CD4-positive, alpha-beta memory T cell (primary cell): ENCODE data around the gene DGUOK. TPM values are rescaled to one million over a fixed set of nuclear protein-coding genes. Genes with fewer than 3 reads are reported as not detected.
A peak's percentile ranks its signal among the peaks of the same experiment; 100 is the strongest.

ENCODE experiments used
- CTCF ChIA-PET: fragments of 350-600 bp; sonication (Branson Sonifier 250); formaldehyde crosslinking; loops from one replicate; lab custom pipeline; 2021; ENCODE audit warnings: inconsistent platforms; ENCODE audit not compliant: partially characterized antibody; lab: Charles Lee
- POLR2A ChIA-PET: fragments of 350-600 bp; sonication (Branson Sonifier 250); formaldehyde crosslinking; loops from one replicate; lab custom pipeline; 2021; ENCODE audit not compliant: partially characterized antibody; lab: Charles Lee
- DNase-seq, 5 donors: peaks; one replicate each; pipeline versions ENCODE4 v3.0.0 to v3.0.0-alpha.2; 2020 to 2022; ENCODE audit warnings: mixed read lengths in 1 of 5
- H3K27ac ChIP-seq: one replicate; pipeline ENCODE4 v1.7.0; 2013; ENCODE audit warnings: low read depth, low read length
- H3K27me3 ChIP-seq: 2 replicates; pipeline ENCODE4 v1.7.0; 2013; ENCODE audit warnings: mild to moderate bottlenecking, low read length, moderate library complexity; ENCODE audit not compliant: insufficient read depth
- H3K36me3 ChIP-seq: 2 replicates; pipeline ENCODE4 v1.7.0; 2013; ENCODE audit warnings: mild to moderate bottlenecking, low read length, moderate library complexity; ENCODE audit not compliant: insufficient read depth
- H3K4me1 ChIP-seq: 2 replicates; pipeline ENCODE4 v1.7.0; 2013; ENCODE audit warnings: mild to moderate bottlenecking, low read length, moderate library complexity; ENCODE audit not compliant: insufficient read depth
- H3K4me3 ChIP-seq, 2 donors: one replicate each; pipeline ENCODE4 v1.7.0; 2013; ENCODE audit warnings: low read length in 2 of 2, mild to moderate bottlenecking in 1 of 2
- H3K9me3 ChIP-seq, 2 donors: one replicate each; pipeline ENCODE4 v1.7.0; 2013; ENCODE audit warnings: low read length in 2 of 2, control low read depth in 1 of 2; ENCODE audit not compliant: control insufficient read depth in 1 of 2
- H3K27ac Mint-ChIP-seq, 7 donors: one replicate each; pipeline ENCODE4 v1.8.0; 2020 to 2021; ENCODE audit warnings: mixed read lengths in 7 of 7, mild to moderate bottlenecking in 6 of 7, inconsistent platforms in 3 of 7, moderate library complexity in 3 of 7
- H3K27me3 Mint-ChIP-seq, 2 donors: one replicate each; pipeline ENCODE4 v1.8.0; 2020 to 2021; ENCODE audit warnings: mixed read lengths in 2 of 2
- H3K36me3 Mint-ChIP-seq, 2 donors: one replicate each; pipeline ENCODE4 v1.8.0; 2020 to 2021; ENCODE audit warnings: mixed read lengths in 2 of 2, inconsistent platforms in 1 of 2, mild to moderate bottlenecking in 1 of 2
- H3K4me1 Mint-ChIP-seq, 4 donors: one replicate each; pipeline ENCODE4 v1.8.0; 2020 to 2021; ENCODE audit warnings: mixed read lengths in 4 of 4, mild to moderate bottlenecking in 1 of 4
- H3K4me3 Mint-ChIP-seq, 8 donors: one replicate each; pipeline ENCODE4 v1.8.0; 2020 to 2021; ENCODE audit warnings: mixed read lengths in 8 of 8, mild to moderate bottlenecking in 7 of 8, moderate library complexity in 6 of 8, inconsistent platforms in 3 of 8
- H3K9me3 Mint-ChIP-seq, 8 donors: one replicate each; pipeline ENCODE4 v1.8.0; 2020 to 2021; ENCODE audit warnings: mixed read lengths in 8 of 8, mild to moderate bottlenecking in 5 of 8, inconsistent platforms in 3 of 8, moderate library complexity in 1 of 8
- intact Hi-C: fragments of 100-400 bp; cut with micrococcal nuclease; formaldehyde crosslinking; loops from one replicate; pipeline ENCODE4 v1.15.1; 2023
- polyA plus RNA-seq, 2 donors: library from polyadenylated mRNA; unstranded; fragments of 300-500 nt; fragmentation: Illumina TruSeq; gene quantifications; one replicate each; pipeline ENCODE4 v1.2.3, GENCODE V29; 2021
- total RNA-seq, 2 experiments: library from RNA; stranded (reverse); gene quantifications; one replicate each; pipeline ENCODE4 v1.2.3, GENCODE V29; 2021

The DGUOK gene
- total and polyA plus RNA-seq, 4 experiments from 2014 or later: 52.2 to 199 (median 120) TPM

DNA sequence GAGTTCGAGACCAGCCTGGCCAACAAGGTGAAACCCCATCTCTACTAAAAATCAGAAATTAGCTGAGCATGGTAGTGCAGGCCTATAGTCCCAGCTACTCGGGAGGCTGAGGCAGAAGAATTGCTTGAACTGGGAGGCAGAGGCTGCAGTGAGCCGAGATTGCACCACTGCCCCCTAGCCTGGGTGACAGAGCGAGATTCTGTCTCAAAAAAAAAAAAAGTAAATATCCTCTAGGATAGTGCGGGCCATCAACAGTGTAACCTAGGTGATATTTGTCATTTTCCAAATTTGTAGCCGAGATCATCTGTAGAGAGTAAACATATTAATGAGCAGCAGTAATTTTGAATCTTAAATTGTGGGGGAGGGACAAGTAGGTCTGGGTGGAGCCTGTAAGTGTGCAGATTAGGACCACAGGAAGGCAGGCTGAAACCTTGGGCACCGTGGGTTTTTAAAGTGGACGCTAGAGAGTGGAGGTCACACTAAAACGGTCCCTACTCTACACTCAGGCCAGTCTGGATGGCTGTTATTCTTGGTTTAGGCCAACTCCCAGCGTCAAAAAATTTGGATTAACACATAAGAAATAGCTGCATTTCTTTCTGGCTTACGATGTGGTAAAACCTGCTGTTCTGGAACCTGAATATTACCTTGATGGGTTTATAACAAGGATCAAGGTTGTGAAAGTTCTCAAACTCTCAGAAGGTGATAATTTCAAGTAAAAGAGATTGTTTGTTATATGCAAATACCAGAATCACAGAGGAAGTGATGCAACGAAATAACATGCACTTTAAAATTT, 35.3 kb downstream of the DGUOK start:
- H3K4me1 Mint-ChIP-seq: peaks cover 12 to 30% (median 16%) of the 10 kb centered on the region in 4 donors
- H3K27ac ChIP-seq: no peak overlapping the region
- H3K36me3 Mint-ChIP-seq: peaks cover 38 to 40% of the 10 kb centered on the region in 2 donors
- H3K27me3 ChIP-seq: no peaks in the 10 kb centered on the region
- peaks cover 0 to 8% (median 3%) of the 10 kb centered on the region in 8 donors for H3K9me3 Mint-ChIP-seq
- H3K27me3 Mint-ChIP-seq: no peaks in the 10 kb centered on the region
- no peaks in the 10 kb centered on the region for H3K9me3 ChIP-seq
- intact Hi-C loops: no loop called here
- peaks cover 25% of the 10 kb centered on the region for H3K36me3 ChIP-seq
- no peak for DNase-seq
- no peak overlapping the region for H3K4me3 ChIP-seq
- ChIA-PET POLR2A (no interaction called here), CTCF (interaction anchor here (0.9 kb wide), 1 partner anchor 94 kb away, joined by 3 read pairs; no protein-coding TSS in a partner anchor)
- H3K27ac Mint-ChIP-seq: peak overlapping the region in 2 of 7 donors; percentile 54 to 59
- H3K4me1 ChIP-seq: peaks cover 6% of the 10 kb centered on the region
- no peak overlapping the region for H3K4me3 Mint-ChIP-seq

DNA sequence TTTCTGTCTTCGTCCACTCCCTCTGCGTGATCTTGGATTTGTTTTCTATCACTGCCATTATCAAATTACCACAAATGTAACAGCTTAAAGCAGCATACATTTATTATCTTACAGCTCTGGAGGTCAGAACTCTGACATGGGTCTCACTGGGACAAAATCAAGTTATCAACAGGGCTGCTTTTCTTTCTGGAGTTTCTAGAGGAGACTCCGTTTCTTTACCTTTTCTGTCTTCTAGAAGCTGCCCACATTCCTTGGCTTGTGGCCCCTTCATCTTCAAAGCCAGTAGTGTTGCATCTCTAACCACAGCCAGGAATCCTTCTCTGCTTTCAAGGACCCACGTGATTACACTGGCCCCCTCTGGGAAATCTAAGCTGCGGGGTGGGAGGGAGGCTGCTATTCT, 36.1 kb downstream of the DGUOK start:
- Mint-ChIP-seq H3K9me3 (peaks cover 0 to 8% (median 3%) of the 10 kb centered on the region in 8 donors), H3K27ac (peak overlapping the region in 2 of 7 donors; percentile 1 to 19), H3K4me1 (peaks cover 14 to 32% (median 16%) of the 10 kb centered on the region in 4 donors), H3K36me3 (peaks cover 33 to 36% of the 10 kb centered on the region in 2 donors), H3K4me3 (no peak overlapping the region), H3K27me3 (no peaks in the 10 kb centered on the region)
- intact Hi-C loops: no loop called here
- ChIA-PET POLR2A (no interaction called here), CTCF (no interaction called here)
- H3K9me3 ChIP-seq: no peaks in the 10 kb centered on the region
- peaks cover 6% of the 10 kb centered on the region for H3K4me1 ChIP-seq
- peaks cover 18% of the 10 kb centered on the region for H3K36me3 ChIP-seq
- no peaks in the 10 kb centered on the region for H3K27me3 ChIP-seq
- no peak for DNase-seq
- no peak overlapping the region for H3K27ac ChIP-seq
- no peak overlapping the region for H3K4me3 ChIP-seq

DNA sequence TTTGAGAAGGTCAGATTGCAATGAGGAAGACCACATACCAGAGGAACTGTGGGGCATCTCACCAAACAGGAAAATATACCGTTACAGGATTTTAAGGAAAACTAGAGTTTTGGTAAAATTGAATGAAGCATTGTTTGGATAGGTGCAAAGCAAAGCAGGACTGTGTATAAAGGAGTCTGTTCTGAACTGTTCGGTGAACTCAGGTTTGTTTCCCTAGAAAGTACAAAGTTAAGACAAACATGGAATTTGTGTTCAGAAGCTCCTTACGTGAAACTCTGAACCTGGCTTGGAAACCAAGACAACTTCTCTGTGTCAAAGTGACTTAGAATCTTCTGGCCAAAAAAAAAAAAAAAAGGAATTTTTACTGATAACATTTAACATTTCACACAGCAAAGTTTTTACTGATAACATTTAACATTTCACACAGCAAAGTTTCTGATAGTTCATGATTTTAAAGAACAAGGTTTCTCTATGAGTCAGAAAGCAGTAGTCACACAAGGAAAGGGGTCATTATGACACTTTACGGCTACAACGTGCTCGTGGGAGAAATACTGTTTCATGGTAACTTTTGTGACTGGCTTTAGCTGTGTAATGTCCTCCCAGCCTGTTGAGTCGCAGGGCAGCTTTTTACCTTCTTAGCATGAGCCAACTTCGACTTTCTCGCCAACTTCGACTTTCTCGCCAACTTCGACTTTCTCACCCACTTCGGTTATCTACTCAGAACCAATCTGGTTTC, 36.9 kb downstream of the DGUOK start:
- intact Hi-C loops: loop anchor here (2.0 kb wide), 1 partner anchor 15 kb away; no protein-coding TSS in a partner anchor

GRCh38 chr2:73964223-73964622, 37.5 kb downstream of the DGUOK start:
- Histone ChIP-seq H3K4me1 (peaks cover 6% of the 10 kb centered on the region), H3K4me3 (no peak overlapping the region), H3K9me3 (no peaks in the 10 kb centered on the region), H3K27ac (no peak overlapping the region), H3K36me3 (peaks cover 4% of the 10 kb centered on the region), H3K27me3 (no peaks in the 10 kb centered on the region)
- Mint-ChIP-seq H3K4me1 (peaks cover 14 to 36% (median 20%) of the 10 kb centered on the region in 4 donors), H3K36me3 (peaks cover 19 to 22% of the 10 kb centered on the region in 2 donors), H3K9me3 (peaks cover 0 to 8% (median 3%) of the 10 kb centered on the region in 8 donors), H3K27ac (peak overlapping the region in 6 of 7 donors; percentile 0 to 83 (median 50)), H3K27me3 (no peaks in the 10 kb centered on the region), H3K4me3 (peak overlapping the region in 7 of 8 donors; percentile 5 to 73 (median 52))
- DNase-seq: no peak
- POLR2A ChIA-PET: interaction anchor here (1.3 kb wide), 1 partner anchor 15 kb away, joined by 4 read pairs; no protein-coding TSS in a partner anchor
- CTCF ChIA-PET: interaction anchor here (1.0 kb wide), 1 partner anchor 23 kb away, joined by 5 read pairs; no protein-coding TSS in a partner anchor
- intact Hi-C loops: loop anchor here (2.0 kb wide), 1 partner anchor 15 kb away; no protein-coding TSS in a partner anchor

More for the DNA sequence above, 36.9 kb downstream of the DGUOK start:
- Histone ChIP-seq H3K4me3 (no peak overlapping the region), H3K27ac (no peak overlapping the region), H3K9me3 (no peaks in the 10 kb centered on the region), H3K27me3 (no peaks in the 10 kb centered on the region), H3K4me1 (peaks cover 6% of the 10 kb centered on the region), H3K36me3 (peaks cover 11% of the 10 kb centered on the region)
- peaks cover 0 to 8% (median 3%) of the 10 kb centered on the region in 8 donors for H3K9me3 Mint-ChIP-seq
- peak overlapping the region; percentile 1 to 83 (median 42) for H3K27ac Mint-ChIP-seq
- H3K4me3 Mint-ChIP-seq: peak overlapping the region in 7 of 8 donors; percentile 6 to 73 (median 52)
- DNase-seq: no peak
- no peaks in the 10 kb centered on the region for H3K27me3 Mint-ChIP-seq
- ChIA-PET POLR2A (no interaction called here), CTCF (interaction anchor here (0.9 kb wide), 1 partner anchor 15 kb away, joined by 3 read pairs; no protein-coding TSS in a partner anchor)
- peaks cover 14 to 32% (median 17%) of the 10 kb centered on the region in 4 donors for H3K4me1 Mint-ChIP-seq
- H3K36me3 Mint-ChIP-seq: peaks cover 26 to 29% of the 10 kb centered on the region in 2 donors

DNA sequence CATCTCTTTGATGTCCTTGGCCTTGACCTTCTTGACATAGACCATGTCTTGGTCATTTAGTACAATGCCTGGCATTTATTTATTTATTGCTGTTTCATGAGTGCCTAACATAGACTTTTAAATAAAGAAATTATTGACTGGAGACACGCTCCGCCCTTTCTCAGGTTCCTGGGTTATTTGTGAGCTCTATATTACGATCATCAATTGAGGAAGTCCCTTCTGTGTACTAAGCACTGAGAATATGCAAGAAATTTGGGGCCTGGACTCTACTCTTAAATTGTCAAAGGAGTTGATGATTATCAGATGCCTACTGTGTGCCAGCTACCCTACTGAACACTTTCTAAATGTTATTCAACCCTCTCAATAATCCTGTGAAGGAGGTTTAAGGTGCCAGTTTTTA, 38.4 kb downstream of the DGUOK start:
- POLR2A ChIA-PET: interaction anchor here (1.3 kb wide), 1 partner anchor 14 kb away, joined by 4 read pairs; no protein-coding TSS in a partner anchor
- intact Hi-C loops: loop anchor here (2.0 kb wide), 1 partner anchor 16 kb away; no protein-coding TSS in a partner anchor
- no peaks in the 10 kb centered on the region for H3K9me3 ChIP-seq
- H3K36me3 ChIP-seq: no peaks in the 10 kb centered on the region
- H3K27ac Mint-ChIP-seq: no peak overlapping the region
- no peak for DNase-seq
- CTCF ChIA-PET: interaction anchor here (0.5 to 1.4 kb wide), 3 partner anchors 22 to 810 kb away, joined by 3 to 5 read pairs (median 3); no protein-coding TSS in a partner anchor
- H3K27ac ChIP-seq: no peak overlapping the region
- H3K27me3 ChIP-seq: no peaks in the 10 kb centered on the region
- no peaks in the 10 kb centered on the region for H3K27me3 Mint-ChIP-seq
- no peak overlapping the region for H3K4me3 ChIP-seq
- no peak overlapping the region for H3K4me3 Mint-ChIP-seq
- H3K36me3 Mint-ChIP-seq: peaks cover 12 to 16% of the 10 kb centered on the region in 2 donors
- peaks cover 16 to 44% (median 27%) of the 10 kb centered on the region in 4 donors for H3K4me1 Mint-ChIP-seq
- peaks cover 10% of the 10 kb centered on the region for H3K4me1 ChIP-seq
- peaks cover 0 to 8% (median 3%) of the 10 kb centered on the region in 8 donors for H3K9me3 Mint-ChIP-seq

- ChIA-PET POLR2A (interaction anchor here (0.6 to 1.5 kb wide), 4 partner anchors 10 to 127 kb away, joined by 3 to 5 read pairs (median 3); no protein-coding TSS in a partner anchor), CTCF (no interaction called here)
- Mint-ChIP-seq H3K27ac (peak overlapping the region in 3 of 7 donors; percentile 57 to 63 (median 63)), H3K9me3 (peaks cover 0 to 1% (median 0%) of the 10 kb centered on the region in 8 donors), H3K27me3 (no peaks in the 10 kb centered on the region), H3K36me3 (no peaks in the 10 kb centered on the region), H3K4me3 (no peak overlapping the region), H3K4me1 (peaks cover 35 to 64% (median 46%) of the 10 kb centered on the region in 4 donors)
- no peak for DNase-seq
- H3K4me1 ChIP-seq: peaks cover 34% of the 10 kb centered on the region
- H3K36me3 ChIP-seq: no peaks in the 10 kb centered on the region
- no peak overlapping the region for H3K4me3 ChIP-seq
- no peak overlapping the region for H3K27ac ChIP-seq
- no peaks in the 10 kb centered on the region for H3K27me3 ChIP-seq
- intact Hi-C loops: no loop called here
- H3K9me3 ChIP-seq: no peaks in the 10 kb centered on the region
These were observed 41.8 kb downstream of the DGUOK start for GRCh38 chr2:73968357-73968937.
